Stimulated activated CD8-positive, alpha-beta memory T cell treated with anti-CD3 and anti-CD28 coated beads, Interleukin-4, amount 100 ng/mL, for 4 hours (primary cell): ENCODE results near the gene CHRNB1.

Experiments used
- DNase-seq, 2 donors: peaks; one replicate each; pipeline ENCODE4 v3.0.0-alpha.2; 2020; ENCODE audit warnings: low read depth in 2 of 2, low spot score in 1 of 2

CHRNB1 gene

GRCh38 chr17:7483255-7484066 is 38.6 kb downstream of the CHRNB1 start:
- peak; percentile 85 to 94 for DNase-seq

- DNase-seq, result peak; percentile 96
Observed at GRCh38 chr17:7484067-7484918, 39.4 kb downstream of the CHRNB1 start, which contains the start of gene POLR2A. POLR2A (plus strand) TSS chr17:7484366.

- no peak for DNase-seq
Observed at GRCh38 chr17:7484919-7485377, 40.1 kb downstream of the CHRNB1 start.

DNA sequence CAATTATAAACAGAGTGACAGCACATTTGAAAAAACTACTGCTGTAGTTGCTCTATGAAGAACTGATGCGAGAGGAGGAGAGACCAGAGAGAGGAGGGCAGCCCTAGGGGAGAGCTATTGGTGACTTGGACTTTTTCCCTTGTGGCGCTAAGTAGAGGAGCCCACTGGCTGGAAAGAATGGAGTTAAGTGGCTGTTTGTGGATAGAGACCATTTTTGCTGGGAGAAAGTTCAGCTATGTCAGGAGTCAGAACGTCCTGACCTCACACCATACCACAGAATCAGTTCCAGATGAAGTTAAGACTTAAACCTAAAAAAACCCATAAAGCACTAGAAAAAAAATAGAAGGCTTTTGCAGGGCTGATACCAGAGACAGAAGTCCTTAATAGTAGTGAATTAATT is 41.3 kb downstream of the CHRNB1 start:
- no peak for DNase-seq

DNA sequence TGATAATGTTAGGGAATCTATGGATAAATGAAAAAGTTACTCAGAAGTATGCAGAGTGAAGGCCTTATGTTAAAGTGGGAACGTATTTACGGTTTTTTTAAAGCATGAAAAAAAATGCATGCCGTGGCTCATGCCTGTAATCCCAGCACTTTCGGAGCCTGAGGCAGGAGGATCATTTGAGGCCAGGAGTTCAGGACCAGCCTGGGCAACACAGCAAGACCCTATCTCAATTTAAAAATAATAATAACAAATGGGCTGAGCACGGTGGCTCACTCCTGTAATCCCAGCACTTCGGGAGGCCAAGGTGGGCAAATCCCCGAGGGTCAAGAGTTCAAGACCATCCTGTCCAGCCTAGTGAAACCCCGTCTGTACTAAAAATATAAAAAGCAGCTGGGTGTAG is 45.3 kb downstream of the CHRNB1 start:
- DNase-seq, result no peak

DNA sequence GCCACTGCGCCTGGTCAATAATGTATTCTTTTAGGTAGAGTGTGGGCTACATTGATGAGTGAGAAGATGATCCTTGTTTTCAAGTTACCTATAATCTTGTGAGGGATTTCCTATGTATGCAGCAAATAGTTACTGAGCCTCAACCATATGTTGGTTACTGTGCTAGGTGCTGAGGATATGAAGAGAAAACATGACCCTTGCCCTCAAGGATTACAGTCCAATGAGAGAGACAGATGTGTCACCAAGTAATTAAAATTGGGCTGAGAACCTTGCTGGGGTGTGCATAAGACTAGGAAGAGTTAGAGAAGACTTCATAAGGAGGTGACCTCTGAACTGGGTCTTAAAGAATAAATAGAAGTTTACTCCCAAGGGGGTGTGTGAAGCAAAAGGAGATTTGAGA is 46.7 kb downstream of the CHRNB1 start:
- DNase-seq, result no peak

DNA sequence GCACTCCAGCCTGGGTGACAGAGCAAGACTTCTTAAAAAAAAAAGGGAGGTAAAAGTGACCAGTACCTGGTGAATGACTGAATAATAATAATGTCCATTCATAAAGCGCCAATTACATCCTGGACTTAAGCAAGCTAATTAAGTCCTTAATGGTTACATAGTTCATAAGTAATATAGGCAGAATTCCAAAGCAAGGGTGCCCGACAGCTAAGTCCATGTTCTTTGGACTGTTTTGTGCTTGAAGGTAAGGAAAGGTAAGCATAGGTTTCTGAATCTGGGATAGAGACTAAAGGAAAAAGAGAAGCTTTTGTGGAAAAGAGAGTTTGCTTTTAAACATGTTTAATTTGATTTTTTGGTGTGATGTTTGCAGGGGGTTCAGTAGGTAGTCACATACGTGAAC is 49.1 kb downstream of the CHRNB1 start:
- no peak for DNase-seq

DNA sequence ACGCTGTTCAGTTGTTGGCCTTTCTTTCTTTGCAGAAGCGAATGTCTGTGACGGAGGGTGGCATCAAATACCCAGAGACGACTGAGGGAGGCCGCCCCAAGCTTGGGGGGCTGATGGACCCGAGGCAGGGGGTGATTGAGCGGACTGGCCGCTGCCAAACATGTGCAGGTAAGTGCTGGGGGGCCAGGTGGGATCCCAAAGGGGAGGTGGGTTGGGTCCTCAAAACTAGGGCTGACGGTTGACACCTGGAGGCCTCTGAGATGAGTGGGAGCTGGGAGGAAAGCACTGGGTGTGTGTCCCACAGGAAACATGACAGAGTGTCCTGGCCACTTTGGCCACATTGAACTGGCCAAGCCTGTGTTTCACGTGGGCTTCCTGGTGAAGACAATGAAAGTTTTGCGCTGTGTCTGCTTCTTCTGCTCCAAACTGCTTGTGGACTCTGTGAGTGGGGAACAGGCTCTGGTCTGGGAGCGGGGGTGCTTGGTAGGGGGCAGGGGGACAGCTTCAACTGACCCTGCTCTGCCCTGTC is 51.1 kb downstream of the CHRNB1 start:
- DNase-seq, result no peak

- DNase-seq, result no peak
Observed at GRCh38 chr17:7496470-7497183, 51.8 kb downstream of the CHRNB1 start.

DNA sequence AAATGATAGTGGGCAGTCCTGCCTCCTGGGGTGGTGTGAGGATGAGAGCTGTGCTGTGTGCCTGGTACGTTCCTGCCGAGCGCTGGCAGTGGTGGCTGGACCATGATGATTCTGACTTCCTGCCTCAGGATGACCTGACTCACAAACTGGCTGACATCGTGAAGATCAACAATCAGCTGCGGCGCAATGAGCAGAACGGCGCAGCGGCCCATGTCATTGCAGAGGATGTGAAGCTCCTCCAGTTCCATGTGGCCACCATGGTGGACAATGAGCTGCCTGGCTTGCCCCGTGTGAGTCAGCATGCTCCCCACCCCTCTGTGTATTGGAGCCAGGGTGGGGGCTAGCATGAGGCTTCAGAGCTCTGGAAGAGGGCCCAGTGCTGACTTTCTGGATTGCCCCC is 52.4 kb downstream of the CHRNB1 start:
- DNase-seq, result no peak

GRCh38 chr17:7497636-7498035 is 52.8 kb downstream of the CHRNB1 start:
- DNase-seq, result no peak

DNA sequence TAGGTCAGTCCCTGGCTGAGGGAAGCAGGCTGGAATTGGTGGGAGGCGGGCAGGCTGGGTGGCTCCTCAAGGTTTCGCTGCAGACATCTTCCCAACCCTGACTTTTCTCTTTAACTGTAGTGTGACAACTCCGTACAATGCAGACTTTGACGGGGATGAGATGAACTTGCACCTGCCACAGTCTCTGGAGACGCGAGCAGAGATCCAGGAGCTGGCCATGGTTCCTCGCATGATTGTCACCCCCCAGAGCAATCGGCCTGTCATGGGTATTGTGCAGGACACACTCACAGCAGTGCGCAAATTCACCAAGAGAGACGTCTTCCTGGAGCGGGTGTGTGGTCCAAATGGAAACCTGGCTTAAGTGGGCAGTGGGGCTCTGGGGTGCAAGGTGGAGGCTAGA is 54.3 kb downstream of the CHRNB1 start:
- no peak for DNase-seq

DNA sequence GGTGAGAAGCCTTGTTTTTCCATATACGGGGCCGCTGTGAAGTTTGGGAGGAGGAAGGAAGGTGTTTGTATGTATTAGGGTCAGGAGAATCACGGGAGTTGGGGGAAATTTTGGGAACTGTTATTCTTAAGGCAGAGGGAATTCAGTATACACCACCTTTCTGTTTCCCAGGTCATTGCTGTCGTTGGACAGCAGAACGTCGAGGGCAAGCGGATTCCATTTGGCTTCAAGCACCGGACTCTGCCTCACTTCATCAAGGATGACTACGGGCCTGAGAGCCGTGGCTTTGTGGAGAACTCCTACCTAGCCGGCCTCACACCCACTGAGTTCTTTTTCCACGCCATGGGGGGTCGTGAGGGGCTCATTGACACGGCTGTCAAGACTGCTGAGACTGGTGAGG is 56.9 kb downstream of the CHRNB1 start:
- DNase-seq, result no peak

GRCh38 chr17:7502171-7502847 is 57.4 kb downstream of the CHRNB1 start:
- no peak for DNase-seq

DNA sequence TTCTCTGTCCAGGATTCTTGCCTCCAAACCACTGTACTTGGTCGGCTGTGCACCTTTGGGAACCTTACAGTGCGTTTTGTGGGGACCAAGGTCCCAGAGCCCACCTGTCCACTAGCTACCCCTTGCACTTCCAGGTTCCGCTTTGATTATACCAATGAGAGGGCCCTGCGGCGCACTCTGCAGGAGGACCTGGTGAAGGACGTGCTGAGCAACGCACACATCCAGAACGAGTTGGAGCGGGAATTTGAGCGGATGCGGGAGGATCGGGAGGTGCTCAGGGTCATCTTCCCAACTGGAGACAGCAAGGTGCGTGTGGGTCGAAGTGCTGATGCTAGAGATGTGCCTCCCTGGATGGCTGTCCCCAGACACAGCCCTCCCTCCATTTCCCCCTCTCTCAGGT is 58.1 kb downstream of the CHRNB1 start:
- no peak for DNase-seq

- no peak for DNase-seq
Observed at GRCh38 chr17:7503521-7503920, 58.7 kb downstream of the CHRNB1 start.
